ENCODE data around the gene SMG1.
"Not testable (repeated sequence)": the region's sequence is repeated elsewhere in the genome, so short reads cannot be mapped to it uniquely, and the experiment has no call there.

SMG1 gene

GRCh38 chr16:18789515-18789849, 136.7 kb downstream of the SMG1 start:
- H3K9me3 ChIP-seq (ENCODE audit: insufficient read depth, low read depth, low read length): no peaks in the 10 kb centered on the region
- peak overlapping the region; percentile 84 for H3K27ac ChIP-seq (ENCODE audit: low read length)
- no peaks in the 10 kb centered on the region for H3K27me3 ChIP-seq (ENCODE audit: insufficient read depth, low read length)
- H3K4me1 ChIP-seq (ENCODE audit: insufficient read depth, low read length): peaks cover 11% of the 10 kb centered on the region
- H3K36me3 ChIP-seq (ENCODE audit: insufficient read depth, low read depth, low read length): peaks cover 86% of the 10 kb centered on the region
- peak overlapping the region; percentile 99 for H3K9ac ChIP-seq (ENCODE audit: low read depth, low read length)
- peak overlapping the region; percentile 84 for H3K4me3 ChIP-seq (ENCODE audit: low read length)

GRCh38 chr16:18788828-18789514, 137.2 kb downstream of the SMG1 start:
- Histone ChIP-seq H3K4me3 (ENCODE audit: low read length) (peak overlapping the region; percentile 84), H3K27me3 (ENCODE audit: insufficient read depth, low read length) (no peaks in the 10 kb centered on the region), H3K9ac (ENCODE audit: low read depth, low read length) (peak overlapping the region; percentile 99), H3K27ac (ENCODE audit: low read length) (peak overlapping the region; percentile 84), H3K36me3 (ENCODE audit: insufficient read depth, low read depth, low read length) (peaks cover 86% of the 10 kb centered on the region), H3K9me3 (ENCODE audit: insufficient read depth, low read depth, low read length) (no peaks in the 10 kb centered on the region), H3K4me1 (ENCODE audit: insufficient read depth, low read length) (peaks cover 11% of the 10 kb centered on the region)

GRCh38 chr16:18784917-18785623, 141.1 kb downstream of the SMG1 start:
- H3K36me3 ChIP-seq (ENCODE audit: insufficient read depth, low read depth, low read length): peaks cover 76% of the 10 kb centered on the region
- no peak overlapping the region for H3K27ac ChIP-seq (ENCODE audit: low read length)
- H3K9ac ChIP-seq (ENCODE audit: low read depth, low read length): peak overlapping the region; percentile 39
- H3K9me3 ChIP-seq (ENCODE audit: insufficient read depth, low read depth, low read length): no peaks in the 10 kb centered on the region
- peaks cover 11% of the 10 kb centered on the region for H3K4me1 ChIP-seq (ENCODE audit: insufficient read depth, low read length)
- peak overlapping the region; percentile 84; the same call in 1 of the 2 replicates for H3K4me3 ChIP-seq (ENCODE audit: low read length)
- H3K27me3 ChIP-seq (ENCODE audit: insufficient read depth, low read length): no peaks in the 10 kb centered on the region

- Histone ChIP-seq H3K36me3 (ENCODE audit: insufficient read depth, low read depth, low read length) (peaks cover 66% of the 10 kb centered on the region), H3K27me3 (ENCODE audit: insufficient read depth, low read length) (no peaks in the 10 kb centered on the region), H3K4me3 (ENCODE audit: low read length) (no peak overlapping the region), H3K9me3 (ENCODE audit: insufficient read depth, low read depth, low read length) (no peaks in the 10 kb centered on the region), H3K4me1 (ENCODE audit: insufficient read depth, low read length) (peaks cover 11% of the 10 kb centered on the region), H3K27ac (ENCODE audit: low read length) (no peak overlapping the region), H3K9ac (ENCODE audit: low read depth, low read length) (no peak overlapping the region)
These were observed 142.5 kb downstream of the SMG1 start for GRCh38 chr16:18783430-18784341.

- Histone ChIP-seq H3K4me1 (ENCODE audit: insufficient read depth, low read length) (peaks cover 7% of the 10 kb centered on the region), H3K9me3 (ENCODE audit: insufficient read depth, low read depth, low read length) (no peaks in the 10 kb centered on the region), H3K27ac (ENCODE audit: low read length) (no peak overlapping the region), H3K36me3 (ENCODE audit: insufficient read depth, low read depth, low read length) (peaks cover 57% of the 10 kb centered on the region), H3K27me3 (ENCODE audit: insufficient read depth, low read length) (no peaks in the 10 kb centered on the region), H3K4me3 (ENCODE audit: low read length) (no peak overlapping the region), H3K9ac (ENCODE audit: low read depth, low read length) (no peak overlapping the region)
These were observed 143.3 kb downstream of the SMG1 start for GRCh38 chr16:18782697-18783429.

- not testable (repeated sequence) for H3K4me3 ChIP-seq (ENCODE audit: low read length); H3K9ac ChIP-seq (ENCODE audit: low read depth, low read length); H3K27ac ChIP-seq (ENCODE audit: low read length); H3K27me3 ChIP-seq (ENCODE audit: insufficient read depth, low read length); H3K4me1 ChIP-seq (ENCODE audit: insufficient read depth, low read length); H3K9me3 ChIP-seq (ENCODE audit: insufficient read depth, low read depth, low read length)
- peaks cover 41% of the 10 kb centered on the region for H3K36me3 ChIP-seq (ENCODE audit: insufficient read depth, low read depth, low read length)
These were observed 145.0 kb downstream of the SMG1 start for GRCh38 chr16:18781232-18781631.

- H3K4me1 ChIP-seq (ENCODE audit: insufficient read depth, low read length); H3K9ac ChIP-seq (ENCODE audit: low read depth, low read length); H3K4me3 ChIP-seq (ENCODE audit: low read length); H3K27ac ChIP-seq (ENCODE audit: low read length); H3K27me3 ChIP-seq (ENCODE audit: insufficient read depth, low read length); H3K9me3 ChIP-seq (ENCODE audit: insufficient read depth, low read depth, low read length): not testable (repeated sequence)
- H3K36me3 ChIP-seq (ENCODE audit: insufficient read depth, low read depth, low read length): peaks cover 34% of the 10 kb centered on the region
These were observed 145.7 kb downstream of the SMG1 start for GRCh38 chr16:18780460-18781026.

GRCh38 chr16:18777664-18778063, 148.5 kb downstream of the SMG1 start:
- not testable (repeated sequence) for H3K9ac ChIP-seq (ENCODE audit: low read depth, low read length); H3K27me3 ChIP-seq (ENCODE audit: insufficient read depth, low read length); H3K36me3 ChIP-seq (ENCODE audit: insufficient read depth, low read depth, low read length); H3K4me1 ChIP-seq (ENCODE audit: insufficient read depth, low read length); H3K9me3 ChIP-seq (ENCODE audit: insufficient read depth, low read depth, low read length); H3K27ac ChIP-seq (ENCODE audit: low read length); H3K4me3 ChIP-seq (ENCODE audit: low read length)

- H3K27ac ChIP-seq (ENCODE audit: low read length); H3K36me3 ChIP-seq (ENCODE audit: insufficient read depth, low read depth, low read length); H3K9me3 ChIP-seq (ENCODE audit: insufficient read depth, low read depth, low read length); H3K4me3 ChIP-seq (ENCODE audit: low read length); H3K9ac ChIP-seq (ENCODE audit: low read depth, low read length); H3K4me1 ChIP-seq (ENCODE audit: insufficient read depth, low read length); H3K27me3 ChIP-seq (ENCODE audit: insufficient read depth, low read length): not testable (repeated sequence)
These were observed 149.9 kb downstream of the SMG1 start for GRCh38 chr16:18776334-18776733.

GRCh38 chr16:18774651-18775050, 151.6 kb downstream of the SMG1 start:
- not testable (repeated sequence) for H3K27ac ChIP-seq (ENCODE audit: low read length); H3K9me3 ChIP-seq (ENCODE audit: insufficient read depth, low read depth, low read length); H3K4me3 ChIP-seq (ENCODE audit: low read length); H3K9ac ChIP-seq (ENCODE audit: low read depth, low read length); H3K27me3 ChIP-seq (ENCODE audit: insufficient read depth, low read length); H3K36me3 ChIP-seq (ENCODE audit: insufficient read depth, low read depth, low read length); H3K4me1 ChIP-seq (ENCODE audit: insufficient read depth, low read length)

- H3K9ac ChIP-seq (ENCODE audit: low read depth, low read length); H3K4me1 ChIP-seq (ENCODE audit: insufficient read depth, low read length); H3K36me3 ChIP-seq (ENCODE audit: insufficient read depth, low read depth, low read length); H3K27ac ChIP-seq (ENCODE audit: low read length); H3K27me3 ChIP-seq (ENCODE audit: insufficient read depth, low read length); H3K4me3 ChIP-seq (ENCODE audit: low read length); H3K9me3 ChIP-seq (ENCODE audit: insufficient read depth, low read depth, low read length): not testable (repeated sequence)
These were observed 154.0 kb downstream of the SMG1 start for GRCh38 chr16:18772171-18772570.

Measured in iPS-20b (cell line).